Smooth muscle cell (in vitro differentiated cells): ENCODE data around the gene MYMK. TPM values are rescaled to one million over a fixed set of nuclear protein-coding genes. Genes with fewer than 3 reads are reported as not detected.

Experiments used
- DNase-seq: peaks from one replicate; lab custom pipeline; 2025; ENCODE audit not compliant: unreplicated experiment; lab: John Stamatoyannopoulos, UW
- H2AFZ ChIP-seq: fragments of 200-600 bp; sonication (generic); 2 replicates; pipeline ENCODE4 v1.6.0; 2016; ENCODE audit warnings: antibody characterized with exemption, low read depth, mild to moderate bottlenecking
- H3F3A ChIP-seq: fragments of 200-600 bp; sonication (generic); 2 replicates; pipeline ENCODE4 v1.6.0; 2017; ENCODE audit warnings: antibody characterized with exemption, low read depth
- H3K27ac ChIP-seq: fragments of 200-600 bp; sonication (generic); 2 replicates; pipeline ENCODE4 v1.5.1; 2016; ENCODE audit warnings: low read depth, mild to moderate bottlenecking
- H3K27me3 ChIP-seq: fragments of 200-600 bp; sonication (generic); 2 replicates; pipeline ENCODE4 v1.6.1; 2016; ENCODE audit warnings: low read depth, mild to moderate bottlenecking
- H3K36me3 ChIP-seq: fragments of 200-600 bp; sonication (generic); 2 replicates; pipeline ENCODE4 v1.5.1; 2016; ENCODE audit warnings: low read depth
- H3K4me1 ChIP-seq: fragments of 200-600 bp; sonication (generic); 2 replicates; pipeline ENCODE4 v1.5.1; 2016; ENCODE audit warnings: low read depth
- H3K4me2 ChIP-seq: fragments of 200-600 bp; sonication (generic); 2 replicates; pipeline ENCODE4 v1.6.0; 2016; ENCODE audit warnings: mild to moderate bottlenecking
- H3K4me3 ChIP-seq: fragments of 200-600 bp; sonication (generic); 2 replicates; pipeline ENCODE4 v1.5.1; 2016; ENCODE audit warnings: mild to moderate bottlenecking
- H3K79me2 ChIP-seq: fragments of 200-600 bp; sonication (generic); 2 replicates; pipeline ENCODE4 v1.6.0; 2016; ENCODE audit warnings: low read depth, mild to moderate bottlenecking
- H3K9ac ChIP-seq: fragments of 200-600 bp; sonication (generic); 2 replicates; pipeline ENCODE4 v1.6.0; 2016; ENCODE audit warnings: low read depth
- H3K9me3 ChIP-seq: fragments of 200-600 bp; sonication (generic); replicated peaks from 2 replicates; pipeline ENCODE4 v1.5.1; 2016; ENCODE audit warnings: low read depth
- H4K20me1 ChIP-seq: fragments of 200-600 bp; sonication (generic); 2 replicates; pipeline ENCODE4 v1.6.0; 2016; ENCODE audit warnings: low read depth
- WGBS: methylation state at CpG from one replicate; pipeline ENCODE4 v1.1.7; 2016; ENCODE audit warnings: low lambda C conversion rate; 5-methylcytosine and 5-hydroxymethylcytosine counted together
- polyA plus RNA-seq: library from polyadenylated mRNA; unstranded; fragments of >200 nt; fragmentation: Nextera tagmentation; extraction: Ambion mirVana; gene quantifications from 2 replicates; pipeline ENCODE4 v1.2.1, GENCODE V29; 2016
- total RNA-seq: library from RNA; depleted of rRNA; stranded (reverse); fragments of >200 nt; gene quantifications from 2 replicates; pipeline ENCODE4 v1.2.3, GENCODE V29; 2014
- TF ChIP-seq, protein P1 (sequence below): fragments of 200-600 bp; sonication (generic); IDR thresholded peaks from 2 replicates; pipeline ENCODE4 v1.5.1; 2017; ENCODE audit warnings: borderline replicate concordance, mild to moderate bottlenecking, antibody characterized with exemption; ENCODE audit not compliant: insufficient read depth, poor library complexity, severe bottlenecking

Gene MYMK
- total and polyA plus RNA-seq, 2 experiments from 2014 or later = not detected

DNA sequence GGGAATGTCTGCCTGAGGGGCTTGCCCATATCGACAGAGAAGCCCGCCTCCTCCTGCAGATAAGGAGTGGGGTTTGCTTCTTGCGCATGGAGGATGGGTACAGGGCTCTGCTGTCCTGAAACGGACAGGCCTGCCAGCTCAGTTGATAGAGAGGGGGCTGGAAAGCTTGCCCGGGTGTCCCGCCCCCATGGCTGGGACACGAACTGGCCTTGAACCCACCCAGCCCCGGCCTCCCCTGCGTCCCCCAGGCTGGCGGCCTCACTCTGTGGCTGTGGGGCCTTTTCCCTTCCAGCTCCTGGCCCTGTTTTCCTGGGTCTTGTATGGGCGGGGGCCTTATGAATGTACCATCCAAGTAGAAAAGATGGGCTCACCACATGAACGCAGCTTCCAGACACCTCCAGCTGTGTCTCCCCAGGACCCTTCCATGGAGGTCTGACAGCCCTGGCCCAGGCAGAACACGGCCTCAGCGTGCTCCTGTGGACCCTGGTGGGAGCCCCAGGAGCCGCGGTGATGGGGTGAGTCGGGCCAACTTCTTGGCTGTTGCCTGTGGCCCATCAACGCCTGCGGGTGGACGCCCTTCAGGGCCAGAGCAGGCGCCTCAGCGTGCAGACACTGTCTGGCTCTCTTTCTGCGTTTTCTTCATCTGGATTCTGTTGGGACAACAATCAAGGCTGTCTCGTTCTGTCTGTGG lies 30.0 kb downstream of the MYMK start:
- H3F3A ChIP-seq = no peaks in the 10 kb centered on the region
- DNase-seq = no peak
- no peaks in the 10 kb centered on the region for H4K20me1 ChIP-seq
- no peak overlapping the region for H2AFZ ChIP-seq
- H3K27ac ChIP-seq = no peak overlapping the region
- H3K4me1 ChIP-seq = no peaks in the 10 kb centered on the region
- TF ChIP-seq, protein P1, sequence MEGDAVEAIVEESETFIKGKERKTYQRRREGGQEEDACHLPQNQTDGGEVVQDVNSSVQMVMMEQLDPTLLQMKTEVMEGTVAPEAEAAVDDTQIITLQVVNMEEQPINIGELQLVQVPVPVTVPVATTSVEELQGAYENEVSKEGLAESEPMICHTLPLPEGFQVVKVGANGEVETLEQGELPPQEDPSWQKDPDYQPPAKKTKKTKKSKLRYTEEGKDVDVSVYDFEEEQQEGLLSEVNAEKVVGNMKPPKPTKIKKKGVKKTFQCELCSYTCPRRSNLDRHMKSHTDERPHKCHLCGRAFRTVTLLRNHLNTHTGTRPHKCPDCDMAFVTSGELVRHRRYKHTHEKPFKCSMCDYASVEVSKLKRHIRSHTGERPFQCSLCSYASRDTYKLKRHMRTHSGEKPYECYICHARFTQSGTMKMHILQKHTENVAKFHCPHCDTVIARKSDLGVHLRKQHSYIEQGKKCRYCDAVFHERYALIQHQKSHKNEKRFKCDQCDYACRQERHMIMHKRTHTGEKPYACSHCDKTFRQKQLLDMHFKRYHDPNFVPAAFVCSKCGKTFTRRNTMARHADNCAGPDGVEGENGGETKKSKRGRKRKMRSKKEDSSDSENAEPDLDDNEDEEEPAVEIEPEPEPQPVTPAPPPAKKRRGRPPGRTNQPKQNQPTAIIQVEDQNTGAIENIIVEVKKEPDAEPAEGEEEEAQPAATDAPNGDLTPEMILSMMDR = no peak
- no peak overlapping the region for H3K4me3 ChIP-seq
- no peak overlapping the region for H3K4me2 ChIP-seq
- H3K36me3 ChIP-seq = no peaks in the 10 kb centered on the region
- 80% methylated on average over 22 of the region's 24 CpGs for WGBS
- no peaks in the 10 kb centered on the region for H3K27me3 ChIP-seq
- H3K9me3 ChIP-seq = no peaks in the 10 kb centered on the region
- no peaks in the 10 kb centered on the region for H3K79me2 ChIP-seq
- H3K9ac ChIP-seq = no peak overlapping the region

DNA sequence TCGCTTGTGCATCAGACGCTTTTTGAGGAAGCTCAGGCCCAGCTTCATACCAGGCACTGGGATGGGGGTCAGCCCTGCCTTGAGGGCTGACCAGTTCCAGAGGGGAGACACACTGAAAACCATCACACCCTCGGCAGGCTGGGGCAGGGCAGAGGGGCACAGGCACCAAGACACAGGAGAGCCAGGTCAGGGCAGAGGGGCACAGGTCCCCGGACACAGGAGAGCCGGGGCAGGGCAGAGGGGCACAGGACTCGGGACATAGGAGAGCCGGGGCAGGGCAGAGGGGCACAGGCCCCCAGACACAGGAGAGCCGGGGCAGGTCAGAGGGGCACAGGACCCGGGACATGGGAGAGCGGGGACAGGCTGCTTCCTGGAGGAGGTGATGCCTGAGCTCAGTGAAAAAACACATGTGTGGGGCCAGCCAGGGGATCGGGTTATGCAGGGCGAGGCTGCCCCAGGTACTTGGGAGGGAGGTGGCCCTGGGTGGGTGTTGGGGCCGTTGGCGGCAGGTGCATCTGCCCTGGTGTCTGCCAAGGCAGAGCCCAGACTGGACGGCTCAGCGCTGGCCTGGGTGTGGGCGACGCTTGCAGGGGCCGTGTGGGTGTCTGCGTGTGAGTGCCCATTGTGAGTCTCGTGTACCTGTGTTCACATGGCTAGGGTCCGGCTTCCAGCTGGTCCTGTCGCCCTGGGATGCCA lies 30.8 kb downstream of the MYMK start:
- Histone ChIP-seq H4K20me1 (no peaks in the 10 kb centered on the region), H3K9me3 (no peaks in the 10 kb centered on the region), H3K4me1 (no peaks in the 10 kb centered on the region), H3K27me3 (no peaks in the 10 kb centered on the region), H3K4me2 (no peak overlapping the region), H2AFZ (no peak overlapping the region), H3K79me2 (no peaks in the 10 kb centered on the region), H3F3A (no peaks in the 10 kb centered on the region), H3K27ac (no peak overlapping the region), H3K9ac (no peak overlapping the region), H3K36me3 (no peaks in the 10 kb centered on the region), H3K4me3 (no peak overlapping the region)
- no peak for DNase-seq
- TF ChIP-seq, protein P1 = no peak
- 95% methylated on average over 23 of the region's 23 CpGs for WGBS

DNA sequence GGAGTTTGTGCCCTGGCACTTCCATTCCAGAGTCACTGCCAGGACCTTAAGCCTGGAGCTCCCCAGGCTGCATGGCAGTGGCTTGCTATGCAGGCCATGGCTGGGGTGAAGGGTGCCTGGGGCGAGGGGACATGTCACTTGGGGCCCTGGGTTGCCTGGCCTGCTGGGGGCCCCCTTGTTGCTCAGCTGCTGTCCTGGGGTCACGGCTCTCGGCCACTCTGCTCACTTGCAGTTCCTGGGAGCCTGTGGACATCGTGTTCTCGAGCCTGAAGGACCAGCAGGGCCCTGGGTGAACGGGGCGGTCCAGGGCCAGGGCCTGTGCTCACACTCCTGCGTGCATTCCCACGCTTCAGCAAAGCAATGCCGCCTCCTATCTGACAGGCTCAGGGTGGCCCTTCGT lies 31.3 kb downstream of the MYMK start:
- H2AFZ ChIP-seq = no peak overlapping the region
- H3K9ac ChIP-seq = no peak overlapping the region
- H3K4me1 ChIP-seq = no peaks in the 10 kb centered on the region
- H3K4me3 ChIP-seq = no peak overlapping the region
- no peaks in the 10 kb centered on the region for H3K36me3 ChIP-seq
- no peak for DNase-seq
- no peak overlapping the region for H3K27ac ChIP-seq
- H3F3A ChIP-seq = no peaks in the 10 kb centered on the region
- H3K27me3 ChIP-seq = no peaks in the 10 kb centered on the region
- H3K9me3 ChIP-seq = no peaks in the 10 kb centered on the region
- no peak overlapping the region for H3K4me2 ChIP-seq
- TF ChIP-seq, protein P1 = no peak
- H4K20me1 ChIP-seq = no peaks in the 10 kb centered on the region
- no peaks in the 10 kb centered on the region for H3K79me2 ChIP-seq
- WGBS = 94% methylated on average over 11 of the region's 11 CpGs
